Activated T-helper 1 cell treated with anti-CD3 and anti-CD28 coated beads, Interleukin-12 subunit alpha, Interleukin-12 subunit beta, Interleukin-2, Interleukin-4 antibody, amounts not matched to agents 30 ng/mL and 10 ng/mL and 1 ng/mL, durations not matched to agents 14 hours and 24 hours and 36 hours (primary cell): ENCODE measurements around the gene PATE2. TPM values are rescaled to one million over a fixed set of nuclear protein-coding genes. Genes with fewer than 3 reads are reported as not detected.

Source experiments
- DNase-seq: peaks from one replicate; pipeline ENCODE4 v3.0.0; 2021; ENCODE audit warnings: low spot score
- H3K27ac Mint-ChIP-seq: one replicate; pipeline ENCODE4 v1.8.0; 2021; ENCODE audit warnings: mild to moderate bottlenecking, mixed read lengths
- H3K27me3 Mint-ChIP-seq: one replicate; pipeline ENCODE4 v1.8.0; 2022; ENCODE audit warnings: mild to moderate bottlenecking, moderate library complexity, mixed read lengths; ENCODE audit not compliant: insufficient read depth
- H3K36me3 Mint-ChIP-seq: one replicate; pipeline ENCODE4 v1.8.0; 2021; ENCODE audit warnings: low read depth, mixed read lengths
- H3K4me1 Mint-ChIP-seq: one replicate; pipeline ENCODE4 v1.8.0; 2021; ENCODE audit warnings: low read depth, mixed read lengths
- H3K4me3 Mint-ChIP-seq: one replicate; pipeline ENCODE4 v1.8.0; 2021; ENCODE audit warnings: mild to moderate bottlenecking, moderate library complexity, mixed read lengths
- H3K9me3 Mint-ChIP-seq: one replicate; pipeline ENCODE4 v1.8.0; 2021; ENCODE audit warnings: mixed read lengths
- intact Hi-C: fragments of 100-400 bp; cut with micrococcal nuclease; formaldehyde crosslinking; loops from one replicate; pipeline ENCODE4 v1.15.1; 2024
- total RNA-seq: library from RNA; stranded (reverse); gene quantifications from 2 replicates; pipeline ENCODE4 v1.2.3, GENCODE V29; 2022

The PATE2 gene
- total RNA-seq, 1 donor from 2014 or later = 0.29 TPM

- no peak overlapping the region for H3K4me3 Mint-ChIP-seq
- no peaks in the 10 kb centered on the region for H3K9me3 Mint-ChIP-seq
- intact Hi-C loops = no loop called here
- H3K4me1 Mint-ChIP-seq = no peaks in the 10 kb centered on the region
- no peaks in the 10 kb centered on the region for H3K36me3 Mint-ChIP-seq
- H3K27me3 Mint-ChIP-seq = peaks cover 2% of the 10 kb centered on the region
- no peak overlapping the region for H3K27ac Mint-ChIP-seq
- no peak for DNase-seq
These were observed 12.4 kb downstream of the PATE2 start for GRCh38 chr11:125766251-125766650.

DNA sequence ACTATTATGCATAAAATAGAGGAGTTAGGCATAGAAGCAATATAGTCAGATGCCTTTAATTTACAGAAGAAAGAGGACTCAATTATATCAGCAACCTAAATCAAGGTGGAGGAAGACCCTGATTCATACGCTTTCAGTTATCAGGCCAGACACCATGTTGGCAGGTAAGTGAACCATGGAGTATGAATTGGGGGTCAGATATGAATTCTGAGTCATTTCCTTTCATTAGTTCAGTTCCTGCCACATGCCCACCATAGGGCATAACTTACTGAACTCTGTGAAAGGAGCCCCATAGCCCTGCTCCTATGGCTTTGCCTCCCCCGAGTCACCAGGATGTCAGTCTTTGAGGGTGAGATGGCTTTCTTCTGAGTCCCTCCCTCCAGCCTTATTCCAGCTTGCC, 15.1 kb downstream of the PATE2 start:
- Mint-ChIP-seq H3K9me3 (no peaks in the 10 kb centered on the region), H3K27ac (no peak overlapping the region), H3K4me3 (no peak overlapping the region), H3K4me1 (no peaks in the 10 kb centered on the region), H3K36me3 (no peaks in the 10 kb centered on the region), H3K27me3 (peaks cover 8% of the 10 kb centered on the region)
- intact Hi-C loops = no loop called here
- no peak for DNase-seq

DNA sequence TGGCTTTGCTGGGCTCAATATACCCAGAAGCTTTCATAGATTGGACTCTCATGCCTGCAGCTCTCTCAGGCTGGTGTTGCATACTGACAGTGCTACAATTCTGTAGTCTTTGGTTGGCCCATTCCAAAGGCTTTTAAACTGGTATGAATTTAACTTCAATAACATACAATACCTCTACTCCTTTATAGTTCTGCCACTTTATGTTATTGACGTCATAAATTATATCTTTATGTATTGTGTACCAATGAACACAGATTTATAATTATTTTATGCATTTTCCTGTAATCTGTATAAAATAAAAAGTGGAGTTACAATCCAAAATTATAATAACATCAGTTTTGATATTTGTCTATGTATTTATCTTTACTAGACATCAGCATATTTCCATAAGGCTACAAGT, 16.2 kb downstream of the PATE2 start:
- H3K4me3 Mint-ChIP-seq = no peak overlapping the region

GRCh38 chr11:125756050-125756449, 22.6 kb downstream of the PATE2 start:
- no peaks in the 10 kb centered on the region for H3K4me1 Mint-ChIP-seq
- DNase-seq = no peak
- H3K9me3 Mint-ChIP-seq = no peaks in the 10 kb centered on the region
- intact Hi-C loops = no loop called here
- H3K4me3 Mint-ChIP-seq = no peak overlapping the region
- H3K27ac Mint-ChIP-seq = no peak overlapping the region
- peaks cover 8% of the 10 kb centered on the region for H3K27me3 Mint-ChIP-seq
- no peaks in the 10 kb centered on the region for H3K36me3 Mint-ChIP-seq

More for the DNA sequence above, 16.2 kb downstream of the PATE2 start:
- Mint-ChIP-seq H3K27ac (no peak overlapping the region), H3K4me1 (no peaks in the 10 kb centered on the region), H3K27me3 (peaks cover 6% of the 10 kb centered on the region), H3K9me3 (no peaks in the 10 kb centered on the region), H3K36me3 (no peaks in the 10 kb centered on the region)
- DNase-seq = no peak
- intact Hi-C loops = no loop called here

- no peaks in the 10 kb centered on the region for H3K4me1 Mint-ChIP-seq
- H3K36me3 Mint-ChIP-seq = no peaks in the 10 kb centered on the region
- no peaks in the 10 kb centered on the region for H3K9me3 Mint-ChIP-seq
- H3K27ac Mint-ChIP-seq = no peak overlapping the region
- H3K4me3 Mint-ChIP-seq = no peak overlapping the region
- H3K27me3 Mint-ChIP-seq = no peaks in the 10 kb centered on the region
- no peak for DNase-seq
- intact Hi-C loops = no loop called here
These were observed 28.0 kb downstream of the PATE2 start for GRCh38 chr11:125750629-125751028.

- Mint-ChIP-seq H3K9me3 (no peaks in the 10 kb centered on the region), H3K36me3 (no peaks in the 10 kb centered on the region), H3K27ac (no peak within 1 kb of the TSS), H3K4me3 (no peak within 1 kb of the TSS), H3K4me1 (no peaks in the 10 kb centered on the region), H3K27me3 (peaks cover 4% of the 10 kb centered on the region)
- intact Hi-C loops = no loop called here
- DNase-seq = no peak
These were observed 32.6 kb downstream of the PATE2 start, which contains the start of gene PATE1 for GRCh38 chr11:125745979-125746378. PATE1 (plus strand) TSS chr11:125746279; CDS start chr11:125746305, 26 bp downstream.

DNA sequence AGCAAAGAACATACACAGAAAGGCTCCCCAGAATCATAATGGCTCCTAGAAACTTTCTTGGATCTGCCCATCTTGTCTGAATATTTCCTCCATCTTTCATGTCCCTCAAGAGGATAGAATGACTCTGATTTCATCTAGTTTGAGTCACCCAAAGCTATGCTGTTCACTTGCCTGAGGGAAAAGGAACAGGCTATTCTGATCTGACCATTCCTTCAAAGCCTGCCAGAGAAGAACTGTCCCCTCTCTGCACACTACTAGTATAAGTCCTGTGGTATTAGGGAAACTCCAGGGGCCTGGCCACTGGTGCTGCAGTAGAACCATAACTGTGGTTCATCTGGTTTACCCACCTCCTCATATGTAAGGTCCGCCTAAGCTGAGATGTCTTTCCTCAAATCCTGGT, 34.9 kb downstream of the PATE2 start:
- Mint-ChIP-seq H3K27me3 (peaks cover 4% of the 10 kb centered on the region), H3K36me3 (no peaks in the 10 kb centered on the region), H3K4me1 (no peaks in the 10 kb centered on the region), H3K4me3 (no peak overlapping the region), H3K27ac (no peak overlapping the region), H3K9me3 (no peaks in the 10 kb centered on the region)
- intact Hi-C loops = no loop called here
- DNase-seq = no peak

DNA sequence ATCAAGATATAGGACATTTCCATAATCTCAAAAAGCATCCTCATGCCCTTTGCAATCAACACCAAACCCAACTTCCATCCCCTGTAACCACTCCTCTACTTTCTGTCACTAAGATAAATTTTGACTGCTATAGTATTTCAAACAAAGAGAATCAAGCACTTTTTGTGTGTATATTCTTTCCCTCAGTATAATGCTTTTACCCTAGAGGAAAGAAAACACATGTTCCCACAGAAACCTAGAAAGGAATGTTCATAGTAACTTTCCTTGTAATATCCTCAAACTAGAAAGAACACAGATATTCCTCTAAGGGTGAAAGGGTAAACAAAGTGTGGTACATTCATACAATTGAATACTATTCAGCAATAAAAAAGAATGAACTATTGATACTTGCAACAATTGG, 38.0 kb downstream of the PATE2 start:
- DNase-seq = no peak
- Mint-ChIP-seq H3K36me3 (no peaks in the 10 kb centered on the region), H3K4me1 (no peaks in the 10 kb centered on the region), H3K27me3 (peaks cover 4% of the 10 kb centered on the region), H3K4me3 (no peak overlapping the region), H3K27ac (no peak overlapping the region), H3K9me3 (no peaks in the 10 kb centered on the region)
- intact Hi-C loops = no loop called here

DNA sequence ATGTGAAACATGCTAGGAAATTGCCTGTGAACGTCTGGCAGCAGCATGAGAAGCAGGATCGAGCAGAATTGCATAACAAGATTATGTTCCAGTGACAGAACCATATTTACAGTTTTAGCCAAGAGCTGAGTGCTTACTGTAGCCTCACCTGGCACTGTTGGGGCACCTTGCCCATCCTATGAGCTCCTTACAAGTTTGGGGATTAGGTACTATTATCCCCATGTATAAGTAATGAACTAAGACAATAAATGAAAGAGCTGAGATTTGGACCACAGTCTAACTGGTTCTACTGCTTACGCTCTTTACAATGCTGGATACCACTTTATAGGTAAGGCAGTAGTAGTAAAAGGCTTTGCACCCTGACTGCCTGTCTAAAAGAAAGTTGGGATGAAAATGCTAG, 49.7 kb downstream of the PATE2 start:
- Mint-ChIP-seq H3K4me1 (no peaks in the 10 kb centered on the region), H3K36me3 (no peaks in the 10 kb centered on the region), H3K4me3 (no peak overlapping the region), H3K27me3 (peaks cover 10% of the 10 kb centered on the region), H3K9me3 (no peaks in the 10 kb centered on the region), H3K27ac (no peak overlapping the region)
- intact Hi-C loops = loop anchor here (10.0 kb wide), 1 partner anchor 146 kb away; no protein-coding TSS in a partner anchor
- DNase-seq = no peak

Other genes with a start within 250 kb of the PATE2 start
- 61.6 and 62.4 TPM in 2 replicates for gene EI24, start 209.4 kb downstream of the PATE2 start, total RNA-seq
- gene STT3A, start 186.0 kb downstream of the PATE2 start, total RNA-seq = 164 and 171 TPM in 2 replicates
- 109 and 123 TPM in 2 replicates for gene CHEK1, start 153.7 kb downstream of the PATE2 start, total RNA-seq
- not detected in 2 replicates for gene ACRV1, start 98.0 kb downstream of the PATE2 start, total RNA-seq
- not detected in 2 replicates for gene PATE1, start 32.5 kb downstream of the PATE2 start, total RNA-seq
- not detected in 2 replicates for gene PATE3, start 9.3 kb upstream of the PATE2 start, total RNA-seq
- gene PATE4, start 54.5 kb upstream of the PATE2 start, total RNA-seq = not detected in 2 replicates
- gene HYLS1, start 108.8 kb upstream of the PATE2 start, total RNA-seq = 6.5 and 6.8 TPM in 2 replicates
- gene PUS3, start 124.4 kb upstream of the PATE2 start, total RNA-seq = 16.5 and 23.6 TPM in 2 replicates
- not detected in 2 replicates for gene DDX25, start 125.7 kb upstream of the PATE2 start, total RNA-seq
- gene VSIG10L2, start 167.2 kb upstream of the PATE2 start, total RNA-seq = not detected in 2 replicates